NT2/D1 (cell line): ENCODE results near the gene PPP2R5C.

Experiments used
- SUZ12 ChIP-seq: IDR thresholded peaks from 2 replicates; pipeline ENCODE4 v1.6.1; 2011; ENCODE audit not compliant: insufficient read length, insufficient read depth; ENCODE audit errors: extremely low read depth
- YY1 ChIP-seq: IDR thresholded peaks from 2 replicates; pipeline ENCODE4 v1.6.1; 2011; ENCODE audit not compliant: insufficient read length, insufficient read depth
- ZNF274 ChIP-seq: IDR thresholded peaks from 2 replicates; pipeline ENCODE4 v1.6.1; 2011; ENCODE audit warnings: mild to moderate bottlenecking, low read depth, low read length

DNA sequence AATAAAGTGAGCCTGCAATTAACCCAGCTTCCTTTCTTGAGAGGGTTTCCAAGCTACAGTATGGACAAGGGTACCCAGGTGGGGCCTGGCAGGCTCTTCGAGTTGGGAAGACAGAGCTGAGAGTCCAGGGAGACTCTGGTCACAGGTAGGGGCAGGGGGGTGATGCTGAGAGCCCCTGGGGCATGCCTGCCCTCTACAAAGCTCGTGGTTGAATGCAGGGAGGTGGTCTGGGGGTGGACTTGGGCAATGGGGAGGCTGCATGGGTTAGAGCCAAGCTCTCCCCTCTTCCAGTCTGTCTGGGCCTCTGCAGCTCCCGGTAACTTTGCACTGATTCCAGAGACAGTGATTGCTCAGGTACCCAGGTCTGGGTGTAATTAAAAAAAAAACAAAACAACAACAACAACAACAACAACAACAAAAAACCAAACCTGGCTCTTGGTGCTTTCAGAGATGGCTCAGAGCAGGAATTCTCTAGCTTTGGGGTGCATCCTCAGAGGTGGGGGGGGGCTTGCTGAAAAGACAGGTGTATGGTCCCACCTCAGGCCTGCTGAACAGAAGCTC is 30.8 kb upstream of the PPP2R5C start:
- TF ChIP-seq ZNF274 (no peak), YY1 (no peak), SUZ12 (no peak)
